Measurements from ENCODE around the gene EXPH5.

DNA sequence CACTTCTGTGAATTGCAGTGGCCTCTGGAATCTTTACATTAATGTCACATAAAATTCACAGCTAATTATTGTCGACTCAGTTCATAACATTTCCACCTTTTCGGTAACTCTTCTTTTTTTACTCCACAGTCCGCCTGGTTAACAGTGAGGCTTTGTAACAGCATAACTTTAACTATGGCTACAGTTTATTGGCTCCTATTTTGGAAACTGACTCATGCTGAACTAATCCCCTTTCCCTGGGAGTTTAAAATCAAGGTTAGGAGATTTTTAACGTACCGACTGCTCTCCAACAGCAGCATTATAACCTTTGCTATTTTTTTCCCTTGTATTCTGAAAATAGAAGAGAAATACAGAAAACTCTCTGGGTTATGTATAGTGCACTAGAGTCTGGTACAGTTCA, 92.2 kb downstream of the EXPH5 start:
- TF ChIP-seq, protein P1, sequence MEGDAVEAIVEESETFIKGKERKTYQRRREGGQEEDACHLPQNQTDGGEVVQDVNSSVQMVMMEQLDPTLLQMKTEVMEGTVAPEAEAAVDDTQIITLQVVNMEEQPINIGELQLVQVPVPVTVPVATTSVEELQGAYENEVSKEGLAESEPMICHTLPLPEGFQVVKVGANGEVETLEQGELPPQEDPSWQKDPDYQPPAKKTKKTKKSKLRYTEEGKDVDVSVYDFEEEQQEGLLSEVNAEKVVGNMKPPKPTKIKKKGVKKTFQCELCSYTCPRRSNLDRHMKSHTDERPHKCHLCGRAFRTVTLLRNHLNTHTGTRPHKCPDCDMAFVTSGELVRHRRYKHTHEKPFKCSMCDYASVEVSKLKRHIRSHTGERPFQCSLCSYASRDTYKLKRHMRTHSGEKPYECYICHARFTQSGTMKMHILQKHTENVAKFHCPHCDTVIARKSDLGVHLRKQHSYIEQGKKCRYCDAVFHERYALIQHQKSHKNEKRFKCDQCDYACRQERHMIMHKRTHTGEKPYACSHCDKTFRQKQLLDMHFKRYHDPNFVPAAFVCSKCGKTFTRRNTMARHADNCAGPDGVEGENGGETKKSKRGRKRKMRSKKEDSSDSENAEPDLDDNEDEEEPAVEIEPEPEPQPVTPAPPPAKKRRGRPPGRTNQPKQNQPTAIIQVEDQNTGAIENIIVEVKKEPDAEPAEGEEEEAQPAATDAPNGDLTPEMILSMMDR (IDR thresholded peaks at IDR 0.05): no peak
- TF ChIP-seq POLR2A (IDR thresholded peaks at IDR 0.05): no peak

Measured in body of pancreas (tissue), 4 donors.